ENCODE measurements around the gene CARNS1. TPM values are rescaled to one million over a fixed set of nuclear protein-coding genes. Genes with fewer than 3 reads are reported as not detected.

The CARNS1 gene, protein sequence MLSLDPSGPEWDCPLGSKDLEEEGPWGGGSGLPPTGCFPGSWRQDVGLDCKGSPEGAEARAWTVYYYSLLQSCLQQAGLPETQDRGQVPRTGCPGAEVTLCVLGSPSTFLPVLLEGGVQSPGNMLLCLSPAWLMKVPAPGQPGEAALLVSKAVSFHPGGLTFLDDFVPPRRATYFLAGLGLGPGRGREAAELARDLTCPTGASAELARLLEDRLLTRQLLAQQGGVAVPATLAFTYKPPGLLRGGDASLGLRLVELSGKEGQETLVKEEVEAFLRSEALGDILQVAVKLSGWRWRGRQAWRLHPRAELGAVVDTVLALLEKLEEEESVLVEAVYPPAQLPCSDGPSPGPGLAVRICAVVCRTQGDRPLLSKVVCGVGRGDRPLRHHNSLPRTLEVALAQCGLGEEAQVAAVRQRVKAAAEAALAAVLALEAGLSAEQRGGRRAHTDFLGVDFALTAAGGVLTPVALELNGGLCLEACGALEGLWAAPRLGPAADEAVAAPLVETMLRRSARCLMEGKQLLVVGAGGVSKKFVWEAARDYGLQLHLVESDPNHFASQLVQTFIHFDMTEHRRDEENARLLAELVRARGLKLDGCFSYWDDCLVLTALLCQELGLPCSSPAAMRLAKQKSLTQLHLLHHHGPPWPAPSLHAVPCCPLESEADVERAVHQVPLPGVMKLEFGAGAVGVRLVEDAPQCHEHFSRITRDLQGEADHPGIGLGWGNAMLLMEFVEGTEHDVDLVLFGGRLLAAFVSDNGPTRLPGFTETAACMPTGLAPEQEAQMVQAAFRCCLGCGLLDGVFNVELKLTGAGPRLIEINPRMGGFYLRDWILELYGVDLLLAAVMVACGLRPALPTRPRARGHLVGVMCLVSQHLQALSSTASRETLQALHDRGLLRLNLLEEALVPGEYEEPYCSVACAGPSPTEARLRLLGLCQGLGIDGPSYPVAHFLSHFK
- total RNA-seq: 0.62 and 0.81 TPM in 2 replicates

DNA sequence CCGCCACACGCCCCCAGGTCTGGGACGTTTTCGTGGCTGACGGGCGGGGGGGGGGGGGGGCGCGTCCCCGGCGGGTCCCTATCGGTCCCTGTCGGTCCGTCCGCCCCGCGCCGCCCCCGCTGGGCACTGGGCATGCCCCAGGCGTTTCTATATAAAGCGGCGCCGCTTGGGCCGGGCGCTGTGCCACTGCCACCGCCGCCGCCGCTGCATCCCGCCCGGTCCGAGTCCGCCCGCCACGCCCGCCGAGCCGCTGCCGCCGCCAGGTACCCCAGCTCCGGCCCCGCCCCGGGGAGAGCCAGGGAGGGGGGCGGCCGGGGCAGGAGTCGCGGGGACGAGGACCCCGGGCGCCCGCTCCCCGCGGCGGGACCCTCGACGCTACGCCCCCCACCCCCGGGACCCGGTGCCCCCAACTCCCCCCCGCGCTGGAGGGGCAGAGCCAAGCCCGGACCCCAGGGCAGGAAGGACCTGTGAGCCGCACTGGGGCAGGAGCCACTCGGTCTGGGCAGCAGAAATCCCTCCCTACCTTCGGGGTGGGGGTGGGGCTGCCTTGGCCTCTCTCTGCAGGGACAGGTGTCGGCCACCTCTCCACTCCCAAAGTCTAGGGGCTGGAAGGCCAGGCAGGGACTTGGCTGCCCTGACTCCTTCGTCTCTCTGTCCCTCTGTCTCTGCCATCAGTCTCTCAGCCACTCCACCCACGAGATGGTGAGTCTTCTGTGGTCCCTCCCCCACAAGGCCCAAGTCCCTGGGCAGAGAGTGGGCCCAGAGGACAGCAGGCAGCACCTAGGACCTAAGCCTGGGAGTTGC lies at the start of gene CARNS1:
Gene CARNS1, plus strand, starts transcription at position 178 of the 804 bp plus-strand sequence. Its CDS starts 522 bp downstream, at position 700.
- Mint-ChIP-seq H3K27me3 (ENCODE audit: insufficient read depth) (peaks cover 20% of the 10 kb centered on the region), H3K27ac (no peak within 1 kb of the TSS), H3K4me3 (no peak within 1 kb of the TSS), H3K9me3 (no peaks in the 10 kb centered on the region), H3K4me1 (ENCODE audit: low read depth) (peaks cover 31% of the 10 kb centered on the region), H3K36me3 (ENCODE audit: low read depth) (peaks cover 3% of the 10 kb centered on the region)
- DNase-seq (ENCODE audit: low spot score): no peak
- intact Hi-C loops (cut with micrococcal nuclease): no loop called here

DNA sequence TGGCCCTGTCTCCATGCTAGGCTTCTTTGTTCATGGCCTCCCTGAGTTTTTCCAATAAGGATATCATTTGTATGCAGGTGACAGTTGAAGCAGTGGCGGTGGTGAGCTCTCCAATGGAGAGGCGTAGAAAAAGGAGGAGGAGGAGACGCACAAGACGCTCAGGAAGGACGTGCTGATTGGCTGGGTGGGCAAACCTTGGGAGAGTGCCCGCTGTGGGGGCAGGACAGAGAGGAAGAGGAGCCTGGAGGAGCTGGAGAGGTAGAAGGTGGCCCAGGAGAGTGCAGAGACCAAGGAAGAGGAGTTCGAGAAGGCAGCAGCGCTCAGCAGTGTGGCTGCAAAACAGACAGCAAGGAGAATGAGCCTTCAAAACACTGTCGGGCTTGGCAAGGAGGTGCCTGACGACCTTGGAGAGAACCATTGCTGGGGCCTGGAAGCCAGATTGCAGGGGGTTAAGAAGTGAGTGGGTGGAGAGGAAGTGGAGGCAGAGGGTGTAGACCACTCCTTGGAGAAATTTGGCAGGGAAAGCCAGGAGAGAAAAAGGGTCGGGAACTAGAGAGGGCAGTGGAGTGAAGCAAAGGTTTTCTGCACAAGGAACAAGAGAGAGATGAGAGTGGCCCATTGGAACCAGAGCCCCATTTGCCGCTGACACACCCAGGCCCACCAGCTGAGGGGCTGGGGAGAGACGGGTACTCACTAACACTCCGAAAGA lies 49.6 kb upstream of the CARNS1 start:
- DNase-seq (ENCODE audit: low spot score): no peak
- intact Hi-C loops (cut with micrococcal nuclease): no loop called here
- Mint-ChIP-seq H3K4me1 (ENCODE audit: low read depth) (peaks cover 12% of the 10 kb centered on the region), H3K4me3 (no peak overlapping the region), H3K9me3 (no peaks in the 10 kb centered on the region), H3K27ac (no peak overlapping the region), H3K27me3 (ENCODE audit: insufficient read depth) (peaks cover 51% of the 10 kb centered on the region), H3K36me3 (ENCODE audit: low read depth) (no peaks in the 10 kb centered on the region)

DNA sequence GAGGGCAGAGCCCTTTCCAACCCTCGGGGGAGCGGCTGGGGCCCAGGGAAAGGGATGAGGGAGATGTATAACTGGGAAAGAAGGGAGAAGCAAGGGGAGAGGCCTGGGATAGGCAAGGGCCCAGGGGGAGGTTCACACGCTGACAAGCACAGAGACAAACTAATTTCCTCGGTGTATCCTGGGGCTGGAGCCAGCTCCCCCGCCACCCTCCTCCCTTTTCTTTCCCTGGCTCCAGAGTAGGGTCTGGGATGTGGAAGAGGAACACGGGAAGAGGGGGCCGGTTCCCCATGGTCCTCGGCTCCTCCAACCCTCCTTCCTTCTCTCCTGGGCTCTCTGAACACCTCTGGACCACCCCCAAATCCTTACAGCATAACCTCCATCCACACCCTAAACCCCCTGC lies 48.9 kb upstream of the CARNS1 start:
- Mint-ChIP-seq H3K27ac (no peak overlapping the region), H3K4me3 (no peak overlapping the region), H3K27me3 (ENCODE audit: insufficient read depth) (peaks cover 52% of the 10 kb centered on the region), H3K4me1 (ENCODE audit: low read depth) (peaks cover 18% of the 10 kb centered on the region), H3K36me3 (ENCODE audit: low read depth) (no peaks in the 10 kb centered on the region), H3K9me3 (no peaks in the 10 kb centered on the region)
- no peak for DNase-seq (ENCODE audit: low spot score)
- intact Hi-C loops (cut with micrococcal nuclease): no loop called here

DNA sequence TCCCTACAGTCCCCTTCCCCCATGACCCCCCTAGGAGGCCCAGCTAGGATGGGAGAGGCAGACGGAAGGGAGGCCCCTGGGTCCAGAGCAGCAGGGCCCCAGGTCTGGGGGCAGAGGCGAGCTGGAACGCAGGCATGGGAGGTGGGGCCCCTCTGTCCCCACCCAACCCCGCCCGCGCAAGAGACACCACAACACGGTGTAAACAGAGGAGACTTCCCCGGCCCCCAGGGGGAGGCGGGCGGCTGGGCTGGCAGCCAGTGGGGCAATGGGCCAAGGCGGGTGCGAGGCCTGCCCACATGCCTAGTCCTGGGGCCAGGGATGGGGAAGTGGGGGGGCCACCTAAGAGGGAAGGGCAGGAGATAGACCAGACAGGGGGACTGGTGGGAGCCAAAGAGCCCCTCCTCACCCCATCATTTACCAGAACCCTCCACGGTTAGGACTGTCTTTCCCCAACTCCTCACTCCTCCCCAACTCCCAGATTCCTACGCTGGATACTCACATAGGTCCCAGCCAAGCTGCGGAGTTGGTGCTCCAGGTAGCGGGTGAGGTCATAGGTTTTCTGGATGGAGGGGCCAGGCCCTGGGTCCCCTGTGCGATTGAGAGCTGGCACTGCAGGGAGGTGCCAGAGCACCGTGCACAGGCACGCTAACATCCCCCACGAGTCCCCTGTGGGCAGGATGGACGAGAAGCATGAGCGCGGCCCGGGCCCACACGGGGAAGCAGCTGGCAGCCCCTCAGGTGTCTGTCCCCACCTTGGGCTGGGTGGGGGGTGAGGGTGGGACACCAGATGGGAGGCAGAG lies 48.3 kb upstream of the CARNS1 start:
- H3K27me3 Mint-ChIP-seq (ENCODE audit: insufficient read depth): peaks cover 55% of the 10 kb centered on the region
- H3K4me3 Mint-ChIP-seq: no peak overlapping the region
- peaks cover 21% of the 10 kb centered on the region for H3K4me1 Mint-ChIP-seq (ENCODE audit: low read depth)
- H3K27ac Mint-ChIP-seq: no peak overlapping the region
- intact Hi-C loops (cut with micrococcal nuclease): no loop called here
- H3K36me3 Mint-ChIP-seq (ENCODE audit: low read depth): no peaks in the 10 kb centered on the region
- no peak for DNase-seq (ENCODE audit: low spot score)
- H3K9me3 Mint-ChIP-seq: no peaks in the 10 kb centered on the region

- Mint-ChIP-seq H3K27ac (no peak overlapping the region), H3K4me3 (no peak overlapping the region), H3K4me1 (ENCODE audit: low read depth) (peaks cover 21% of the 10 kb centered on the region), H3K9me3 (no peaks in the 10 kb centered on the region), H3K27me3 (ENCODE audit: insufficient read depth) (peaks cover 48% of the 10 kb centered on the region), H3K36me3 (ENCODE audit: low read depth) (no peaks in the 10 kb centered on the region)
- intact Hi-C loops (cut with micrococcal nuclease): loop anchor here (1.0 kb wide), 1 partner anchor 10 kb away; no protein-coding TSS in a partner anchor
- DNase-seq (ENCODE audit: low spot score): no peak
Measured at GRCh38 chr11:67367761-67368227, 47.7 kb upstream of the CARNS1 start.

- peaks cover 48% of the 10 kb centered on the region for H3K27me3 Mint-ChIP-seq (ENCODE audit: insufficient read depth)
- no peak for DNase-seq (ENCODE audit: low spot score)
- intact Hi-C loops (cut with micrococcal nuclease): loop anchor here (1.0 kb wide), 1 partner anchor 11 kb away; no protein-coding TSS in a partner anchor
- no peaks in the 10 kb centered on the region for H3K36me3 Mint-ChIP-seq (ENCODE audit: low read depth)
- no peak overlapping the region for H3K27ac Mint-ChIP-seq
- no peak overlapping the region for H3K4me3 Mint-ChIP-seq
- H3K9me3 Mint-ChIP-seq: no peaks in the 10 kb centered on the region
- H3K4me1 Mint-ChIP-seq (ENCODE audit: low read depth): peaks cover 21% of the 10 kb centered on the region
Measured at GRCh38 chr11:67368621-67369020, 46.9 kb upstream of the CARNS1 start.

DNA sequence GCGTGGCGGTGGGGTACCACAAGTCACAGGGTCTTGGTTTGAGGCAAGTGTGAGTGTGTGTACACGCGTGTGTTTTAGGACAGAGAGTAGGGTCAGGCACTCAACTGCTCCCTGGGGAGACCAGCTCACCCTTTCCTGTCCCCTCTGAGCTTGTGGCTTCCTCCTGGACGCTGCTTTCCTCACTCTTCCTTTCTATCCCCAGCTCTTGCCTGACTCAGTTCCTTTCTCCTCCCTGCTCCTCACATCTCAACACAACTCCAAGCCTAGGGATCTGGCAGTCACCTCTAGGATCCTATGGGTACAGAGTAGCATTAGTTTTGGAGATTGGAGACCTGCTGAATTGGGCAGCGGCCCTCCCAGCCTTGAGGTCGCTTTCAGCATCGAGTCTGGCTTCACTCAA lies 46.2 kb upstream of the CARNS1 start:
- DNase-seq (ENCODE audit: low spot score): no peak
- Mint-ChIP-seq H3K27me3 (ENCODE audit: insufficient read depth) (peaks cover 52% of the 10 kb centered on the region), H3K27ac (no peak overlapping the region), H3K4me1 (ENCODE audit: low read depth) (peaks cover 27% of the 10 kb centered on the region), H3K36me3 (ENCODE audit: low read depth) (no peaks in the 10 kb centered on the region), H3K9me3 (no peaks in the 10 kb centered on the region), H3K4me3 (no peak overlapping the region)
- intact Hi-C loops (cut with micrococcal nuclease): no loop called here

DNA sequence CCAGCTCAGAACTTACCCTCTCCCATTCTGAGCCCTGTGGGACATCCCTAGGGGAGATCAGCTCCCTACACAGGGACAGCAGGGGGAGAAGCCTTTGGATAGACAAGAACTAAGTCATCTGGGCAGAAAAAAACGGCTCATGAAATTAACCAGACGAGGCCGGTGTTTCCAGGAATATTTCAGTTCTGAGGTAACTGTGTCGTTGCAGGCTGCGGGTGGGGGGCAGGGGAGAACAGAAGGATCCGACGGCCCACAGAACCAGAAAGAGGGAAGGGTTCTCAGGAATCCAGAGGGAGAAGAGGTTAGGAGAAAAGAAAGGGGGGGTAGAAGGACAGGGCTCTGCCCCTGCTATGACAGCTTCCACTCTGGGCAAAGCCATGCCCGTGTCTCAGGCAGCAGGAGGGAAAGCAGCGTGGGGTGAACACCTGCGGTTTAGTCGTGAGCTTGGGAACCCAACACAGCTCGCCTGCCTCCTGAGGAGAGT lies 45.6 kb upstream of the CARNS1 start:
- intact Hi-C loops (cut with micrococcal nuclease): no loop called here
- no peak overlapping the region for H3K27ac Mint-ChIP-seq
- H3K9me3 Mint-ChIP-seq: no peaks in the 10 kb centered on the region
- no peak for DNase-seq (ENCODE audit: low spot score)
- H3K4me3 Mint-ChIP-seq: no peak overlapping the region
- H3K4me1 Mint-ChIP-seq (ENCODE audit: low read depth): peaks cover 27% of the 10 kb centered on the region
- H3K36me3 Mint-ChIP-seq (ENCODE audit: low read depth): no peaks in the 10 kb centered on the region
- H3K27me3 Mint-ChIP-seq (ENCODE audit: insufficient read depth): peaks cover 56% of the 10 kb centered on the region

GRCh38 chr11:67370351-67371076 lies 45.0 kb upstream of the CARNS1 start:
- Mint-ChIP-seq H3K27ac (no peak overlapping the region), H3K4me3 (peak overlapping the region; percentile 37), H3K9me3 (no peaks in the 10 kb centered on the region), H3K27me3 (ENCODE audit: insufficient read depth) (peaks cover 57% of the 10 kb centered on the region), H3K36me3 (ENCODE audit: low read depth) (no peaks in the 10 kb centered on the region), H3K4me1 (ENCODE audit: low read depth) (peaks cover 26% of the 10 kb centered on the region)
- DNase-seq (ENCODE audit: low spot score): no peak
- intact Hi-C loops (cut with micrococcal nuclease): no loop called here

GRCh38 chr11:67371189-67371910 lies 44.1 kb upstream of the CARNS1 start:
- Mint-ChIP-seq H3K36me3 (ENCODE audit: low read depth) (no peaks in the 10 kb centered on the region), H3K27me3 (ENCODE audit: insufficient read depth) (peaks cover 58% of the 10 kb centered on the region), H3K9me3 (no peaks in the 10 kb centered on the region), H3K27ac (peak overlapping the region; percentile 49), H3K4me3 (peak overlapping the region; percentile 80), H3K4me1 (ENCODE audit: low read depth) (peaks cover 26% of the 10 kb centered on the region)
- no peak for DNase-seq (ENCODE audit: low spot score)
- intact Hi-C loops (cut with micrococcal nuclease): no loop called here

Measured in activated T-helper 1 cell treated with anti-CD3 and anti-CD28 coated beads, Interleukin-12 subunit alpha, Interleukin-12 subunit beta, Interleukin-2, Interleukin-4 antibody, amounts not matched to agents 30 ng/mL and 10 ng/mL and 1 ng/mL, durations not matched to agents 14 hours and 24 hours and 36 hours (primary cell).